Loucy (cell line): ENCODE data around the gene RREB1.

Experiments used
- H2AFZ ChIP-seq: fragments of 200-600 bp; sonication (generic); 2 replicates; pipeline ENCODE4 v1.6.0; 2016; ENCODE audit warnings: antibody characterized with exemption, mild to moderate bottlenecking, low read length, moderate library complexity
- H3F3A ChIP-seq: fragments of 200-600 bp; 2 replicates; pipeline ENCODE4 v1.6.0; 2016; ENCODE audit warnings: antibody characterized with exemption, low read depth, mild to moderate bottlenecking
- H3K27me3 ChIP-seq: fragments of 200-600 bp; sonication (generic); 2 replicates; pipeline ENCODE4 v1.6.1; 2014; ENCODE audit warnings: low read length, mild to moderate bottlenecking; ENCODE audit not compliant: insufficient read depth, poor library complexity, severe bottlenecking
- H3K36me3 ChIP-seq: fragments of 200-600 bp; sonication (generic); 2 replicates; pipeline ENCODE4 v1.6.1; 2016; ENCODE audit warnings: low read length; ENCODE audit not compliant: insufficient read depth
- H3K4me1 ChIP-seq: fragments of 200-600 bp; sonication (generic); 2 replicates; pipeline ENCODE4 v1.5.1; 2014; ENCODE audit warnings: low read length, mild to moderate bottlenecking; ENCODE audit not compliant: insufficient read depth, poor library complexity, severe bottlenecking
- H3K4me2 ChIP-seq: fragments of 200-600 bp; sonication (generic); 2 replicates; pipeline ENCODE4 v1.6.0; 2014; ENCODE audit warnings: antibody characterized with exemption, low read length, low read depth, mild to moderate bottlenecking; ENCODE audit not compliant: poor library complexity, severe bottlenecking
- H3K4me3 ChIP-seq: fragments of 200-600 bp; sonication (generic); 2 replicates; pipeline ENCODE4 v1.5.1; 2014; ENCODE audit warnings: low read length, mild to moderate bottlenecking, mixed read lengths; ENCODE audit not compliant: poor library complexity, severe bottlenecking
- H3K79me2 ChIP-seq: fragments of 200-600 bp; sonication (generic); 2 replicates; pipeline ENCODE4 v1.6.1; 2014; ENCODE audit warnings: low read length; ENCODE audit not compliant: insufficient read depth
- H3K9ac ChIP-seq: fragments of 200-600 bp; sonication (generic); 2 replicates; pipeline ENCODE4 v1.6.0; 2014; ENCODE audit warnings: mild to moderate bottlenecking, low read depth, low read length, moderate library complexity; ENCODE audit not compliant: poor library complexity, severe bottlenecking
- H3K9me2 ChIP-seq: fragments of 200-600 bp; sonication (generic); replicated peaks from 2 replicates; pipeline ENCODE4 v1.6.1; 2016; ENCODE audit warnings: low read depth, low read length, mixed read lengths
- H3K9me3 ChIP-seq: fragments of 200-600 bp; sonication (generic); 2 replicates; pipeline ENCODE4 v1.6.1; 2014; ENCODE audit warnings: mild to moderate bottlenecking, antibody characterized with exemption, low read length, low read depth; ENCODE audit not compliant: insufficient read depth
- H4K20me1 ChIP-seq: fragments of 200-600 bp; sonication (generic); 2 replicates; pipeline ENCODE4 v1.6.0; 2014; ENCODE audit warnings: antibody characterized with exemption, low read length, mild to moderate bottlenecking; ENCODE audit not compliant: insufficient read depth, poor library complexity, severe bottlenecking
- EZH2phosphoT487 ChIP-seq: fragments of 200-600 bp; IDR thresholded peaks from 2 replicates; pipeline ENCODE4 v1.6.1; 2018; ENCODE audit warnings: antibody characterized with exemption, mild to moderate bottlenecking, moderate library complexity, borderline replicate concordance
- TF ChIP-seq, protein P1 (sequence below): fragments of 200-600 bp; sonication (generic); conservative IDR thresholded peaks from 2 replicates; pipeline ENCODE4 v1.5.1; 2014; ENCODE audit warnings: mild to moderate bottlenecking, antibody characterized with exemption, low read length

Gene RREB1

DNA sequence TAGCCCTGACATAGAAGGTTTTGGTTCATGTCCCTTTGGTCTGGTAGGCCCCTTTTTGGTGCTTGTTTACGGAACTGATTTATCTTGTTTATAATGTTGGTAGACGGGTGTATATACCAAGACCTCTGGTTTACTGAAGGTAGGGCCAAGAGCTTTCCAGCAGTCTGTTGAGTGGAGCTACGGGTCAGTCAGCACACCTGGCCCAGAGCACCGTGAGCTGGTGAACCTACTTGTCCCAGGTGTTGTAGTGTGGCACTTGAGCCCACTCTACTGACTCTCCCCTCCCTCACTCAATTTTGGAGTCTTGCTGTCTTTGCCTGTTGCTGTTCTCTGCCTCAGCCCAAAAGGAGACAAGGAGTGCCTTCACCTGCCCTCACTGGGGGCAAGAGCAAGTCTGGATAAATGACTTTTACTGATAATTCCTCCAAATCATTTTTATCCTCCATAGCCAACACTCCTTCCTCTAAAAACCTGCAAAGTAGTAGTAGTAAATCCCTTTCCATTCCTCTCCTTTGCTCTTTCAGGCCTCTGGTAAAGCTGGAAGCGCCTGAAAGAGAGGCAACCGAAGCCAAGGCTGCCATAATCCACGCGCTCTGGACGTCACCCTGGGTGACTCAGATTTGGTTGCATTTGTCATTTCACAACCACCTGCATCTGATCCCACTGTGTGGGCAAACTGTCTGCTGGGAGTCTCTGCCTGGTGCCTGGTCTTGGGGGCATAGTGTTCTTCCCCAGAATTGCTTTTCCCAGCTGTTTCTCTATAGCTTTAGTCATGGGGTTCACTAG, 22.2 kb downstream of the RREB1 start:
- no peak overlapping the region for H3K4me2 ChIP-seq
- TF ChIP-seq, protein P1, sequence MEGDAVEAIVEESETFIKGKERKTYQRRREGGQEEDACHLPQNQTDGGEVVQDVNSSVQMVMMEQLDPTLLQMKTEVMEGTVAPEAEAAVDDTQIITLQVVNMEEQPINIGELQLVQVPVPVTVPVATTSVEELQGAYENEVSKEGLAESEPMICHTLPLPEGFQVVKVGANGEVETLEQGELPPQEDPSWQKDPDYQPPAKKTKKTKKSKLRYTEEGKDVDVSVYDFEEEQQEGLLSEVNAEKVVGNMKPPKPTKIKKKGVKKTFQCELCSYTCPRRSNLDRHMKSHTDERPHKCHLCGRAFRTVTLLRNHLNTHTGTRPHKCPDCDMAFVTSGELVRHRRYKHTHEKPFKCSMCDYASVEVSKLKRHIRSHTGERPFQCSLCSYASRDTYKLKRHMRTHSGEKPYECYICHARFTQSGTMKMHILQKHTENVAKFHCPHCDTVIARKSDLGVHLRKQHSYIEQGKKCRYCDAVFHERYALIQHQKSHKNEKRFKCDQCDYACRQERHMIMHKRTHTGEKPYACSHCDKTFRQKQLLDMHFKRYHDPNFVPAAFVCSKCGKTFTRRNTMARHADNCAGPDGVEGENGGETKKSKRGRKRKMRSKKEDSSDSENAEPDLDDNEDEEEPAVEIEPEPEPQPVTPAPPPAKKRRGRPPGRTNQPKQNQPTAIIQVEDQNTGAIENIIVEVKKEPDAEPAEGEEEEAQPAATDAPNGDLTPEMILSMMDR = no peak
- TF ChIP-seq EZH2phosphoT487 = no peak

DNA sequence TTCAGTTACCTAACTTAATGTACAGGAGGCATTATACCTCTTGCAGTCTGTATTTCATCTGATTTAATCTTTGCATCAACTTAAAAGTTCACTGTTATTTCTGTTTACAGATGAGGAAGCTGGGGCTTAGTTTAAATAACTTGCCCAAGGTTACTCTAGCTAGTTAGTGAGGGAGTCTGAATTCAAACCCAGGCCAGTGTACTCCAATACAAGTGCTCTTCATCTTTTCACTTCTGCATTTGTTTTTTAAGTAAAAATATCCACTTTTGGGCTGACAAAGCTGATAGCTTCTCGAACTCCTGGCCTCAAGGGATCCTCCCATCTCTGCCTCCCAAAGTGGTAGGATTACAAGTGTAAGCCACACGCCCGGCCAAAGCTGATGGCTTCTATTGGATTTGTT, 23.6 kb downstream of the RREB1 start:
- Histone ChIP-seq H3K9me3 (no peaks in the 10 kb centered on the region), H4K20me1 (peaks cover 79% of the 10 kb centered on the region), H3K4me2 (no peak overlapping the region), H3K36me3 (peaks cover 10% of the 10 kb centered on the region; the same call in 1 of the 2 replicates), H3K4me1 (peaks cover 34% of the 10 kb centered on the region), H3K79me2 (peaks cover 98% of the 10 kb centered on the region), H3K27me3 (no peaks in the 10 kb centered on the region), H3K9me2 (no peaks in the 10 kb centered on the region), H3K9ac (no peak overlapping the region), H3F3A (no peaks in the 10 kb centered on the region), H2AFZ (no peak overlapping the region), H3K4me3 (no peak overlapping the region)
- TF ChIP-seq, protein P1 = no peak
- no peak for TF ChIP-seq EZH2phosphoT487

More for the DNA sequence above, 22.2 kb downstream of the RREB1 start:
- no peak overlapping the region for H2AFZ ChIP-seq
- no peak overlapping the region for H3K9ac ChIP-seq
- H3K36me3 ChIP-seq = peaks cover 14% of the 10 kb centered on the region; the same call in 1 of the 2 replicates
- H3K27me3 ChIP-seq = no peaks in the 10 kb centered on the region
- H3K4me3 ChIP-seq = no peak overlapping the region
- no peaks in the 10 kb centered on the region for H3F3A ChIP-seq
- H3K4me1 ChIP-seq = peaks cover 32% of the 10 kb centered on the region
- peaks cover 98% of the 10 kb centered on the region for H3K79me2 ChIP-seq
- H3K9me3 ChIP-seq = no peaks in the 10 kb centered on the region
- peaks cover 77% of the 10 kb centered on the region for H4K20me1 ChIP-seq
- no peaks in the 10 kb centered on the region for H3K9me2 ChIP-seq

DNA sequence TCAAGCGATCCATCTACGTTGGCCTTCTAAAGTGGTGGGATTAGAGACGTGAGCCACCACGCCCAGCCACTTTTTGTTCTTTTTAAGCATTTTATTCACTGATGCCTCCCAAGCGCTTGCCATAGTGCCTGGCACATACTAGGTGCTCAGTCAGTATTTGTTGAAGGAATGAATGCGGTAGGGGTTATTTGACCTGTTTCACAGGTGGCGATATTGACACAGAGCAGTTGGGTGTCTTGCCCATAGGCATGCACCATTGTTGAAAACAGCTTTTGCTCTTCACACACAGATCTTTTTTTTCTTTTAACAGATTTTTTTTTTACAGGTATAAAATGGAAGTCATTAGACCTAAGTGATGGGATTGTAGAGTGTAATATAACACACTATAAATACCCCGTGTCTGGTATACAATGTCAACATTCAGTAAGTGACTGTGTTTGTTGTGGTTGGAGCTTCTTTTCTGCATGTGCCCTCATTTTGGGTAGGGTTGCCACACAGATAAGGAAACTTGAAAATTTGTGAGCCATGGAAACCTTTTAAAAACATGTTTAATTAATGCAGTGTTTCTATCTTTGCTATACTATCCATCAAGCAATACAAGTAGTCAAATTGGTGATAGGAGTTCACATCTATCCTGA, 24.8 kb downstream of the RREB1 start:
- no peak overlapping the region for H3K4me3 ChIP-seq
- peaks cover 98% of the 10 kb centered on the region for H3K79me2 ChIP-seq
- TF ChIP-seq, protein P1 = no peak
- TF ChIP-seq EZH2phosphoT487 = no peak
- H3K4me2 ChIP-seq = no peak overlapping the region
- peaks cover 67% of the 10 kb centered on the region for H4K20me1 ChIP-seq
- H2AFZ ChIP-seq = no peak overlapping the region
- H3K9me3 ChIP-seq = no peaks in the 10 kb centered on the region
- peaks cover 41% of the 10 kb centered on the region for H3K4me1 ChIP-seq
- H3F3A ChIP-seq = no peaks in the 10 kb centered on the region
- H3K36me3 ChIP-seq = peaks cover 3% of the 10 kb centered on the region; the same call in 1 of the 2 replicates
- no peak overlapping the region for H3K9ac ChIP-seq
- no peaks in the 10 kb centered on the region for H3K9me2 ChIP-seq
- no peaks in the 10 kb centered on the region for H3K27me3 ChIP-seq
